OCI-LY1 (cell line): Measurements from ENCODE around the gene EFCAB13.

ENCODE experiments used
- CTCF ChIP-seq: fragments of 200-600 bp; sonication (generic), shearing (Covaris generic); IDR thresholded peaks from 2 replicates; pipeline ENCODE4 v1.5.1; 2017; ENCODE audit warnings: mild to moderate bottlenecking, antibody characterized with exemption, low read length, moderate library complexity, mixed read lengths
- EZH2 ChIP-seq: fragments of 200-600 bp; sonication (generic), shearing (Covaris generic); IDR thresholded peaks from 2 replicates; pipeline ENCODE4 v1.8.0; 2017; ENCODE audit warnings: borderline replicate concordance, mixed run types, mild to moderate bottlenecking, antibody characterized with exemption, low read length, moderate library complexity, mixed read lengths

GRCh38 chr17:47465165-47465564 lies 141.4 kb downstream of the EFCAB13 start:
- TF ChIP-seq CTCF, result no peak
- TF ChIP-seq EZH2, result no peak
